Measurements from ENCODE around the gene MUC22.
"Not testable (repeated sequence)": the region's sequence is repeated elsewhere in the genome, so short reads cannot be mapped to it uniquely, and the experiment has no call there.

MUC22 gene

GRCh38 chr6:31010393-31011060 lies at the start of gene MUC22:
Gene MUC22, plus strand, starts transcription at chr6:31010474. Its CDS starts 233 bp downstream, at chr6:31010707.
- no peak for DNase-seq

- DNase-seq: no peak
Measured at GRCh38 chr6:30960907-30961673, 49.2 kb upstream of the MUC22 start.

- no peak for DNase-seq
Measured at GRCh38 chr6:30962716-30963115, 47.6 kb upstream of the MUC22 start.

- no peak for DNase-seq
Measured at GRCh38 chr6:30963641-30964040, 46.6 kb upstream of the MUC22 start.

GRCh38 chr6:30964075-30964474 lies 46.2 kb upstream of the MUC22 start:
- DNase-seq: no peak

- DNase-seq: no peak
Measured at GRCh38 chr6:30965140-30965601, 45.1 kb upstream of the MUC22 start.

- DNase-seq: no peak
Measured at GRCh38 chr6:30966154-30966553, 44.1 kb upstream of the MUC22 start.

GRCh38 chr6:30969171-30969570 lies 41.1 kb upstream of the MUC22 start:
- DNase-seq: not testable (repeated sequence)

GRCh38 chr6:30970946-30971345 lies 39.3 kb upstream of the MUC22 start:
- DNase-seq: no peak

GRCh38 chr6:30972816-30973215 lies 37.5 kb upstream of the MUC22 start:
- DNase-seq: no peak

- no peak for DNase-seq
Measured at GRCh38 chr6:30974490-30975252, 35.6 kb upstream of the MUC22 start.

- no peak for DNase-seq
Measured at GRCh38 chr6:30979141-30979540, 31.1 kb upstream of the MUC22 start.

- DNase-seq: no peak
Measured at GRCh38 chr6:30979690-30980089, 30.6 kb upstream of the MUC22 start.

GRCh38 chr6:30981942-30982772 lies 28.1 kb upstream of the MUC22 start:
- DNase-seq: no peak

- DNase-seq: no peak
Measured at GRCh38 chr6:30983439-30983838, 26.8 kb upstream of the MUC22 start, which contains the start of gene MUC21. Gene MUC21, plus strand, starts transcription at chr6:30983718. Its CDS starts 241 bp downstream, at chr6:30983959.

GRCh38 chr6:30985490-30985889 lies 24.8 kb upstream of the MUC22 start:
- no peak for DNase-seq

GRCh38 chr6:30987304-30987703 lies 23.0 kb upstream of the MUC22 start:
- DNase-seq: no peak

- no peak for DNase-seq
Measured at GRCh38 chr6:30988209-30988825, 22.0 kb upstream of the MUC22 start.

- no peak for DNase-seq
Measured at GRCh38 chr6:30990422-30991086, 19.7 kb upstream of the MUC22 start.

- no peak for DNase-seq
Measured at GRCh38 chr6:30991891-30992290, 18.4 kb upstream of the MUC22 start.

- no peak for DNase-seq
Measured at GRCh38 chr6:30997301-30997700, 13.0 kb upstream of the MUC22 start.

GRCh38 chr6:30998785-30999184 lies 11.5 kb upstream of the MUC22 start:
- no peak for DNase-seq
